T-helper 22 cell (primary cell): ENCODE results near the gene LRRC46.

Source experiments
- DNase-seq: peaks from one replicate; pipeline ENCODE4 v3.0.0-alpha.2; 2020; ENCODE audit warnings: low read depth

LRRC46 gene

DNA sequence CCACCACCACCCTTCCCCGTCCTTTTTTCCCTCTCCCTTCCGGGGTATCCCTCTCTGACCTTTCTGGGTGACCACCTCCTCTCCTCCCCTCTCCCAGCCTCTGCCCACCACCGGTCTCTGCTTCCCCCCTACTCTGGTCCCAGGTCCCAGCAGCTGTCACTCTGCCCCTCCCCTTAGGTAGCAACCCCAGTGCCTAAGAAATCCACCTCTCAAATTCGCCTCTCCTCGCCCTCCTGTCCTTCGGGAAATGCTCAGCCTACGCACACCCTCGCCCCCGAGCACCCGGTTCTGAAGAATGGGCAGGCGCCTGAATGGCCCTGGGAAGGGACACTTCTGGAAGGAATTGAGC, 20.3 kb downstream of the LRRC46 start:
- no peak for DNase-seq

- DNase-seq: no peak
Measured at GRCh38 chr17:47852113-47852949, 20.9 kb downstream of the LRRC46 start.

DNA sequence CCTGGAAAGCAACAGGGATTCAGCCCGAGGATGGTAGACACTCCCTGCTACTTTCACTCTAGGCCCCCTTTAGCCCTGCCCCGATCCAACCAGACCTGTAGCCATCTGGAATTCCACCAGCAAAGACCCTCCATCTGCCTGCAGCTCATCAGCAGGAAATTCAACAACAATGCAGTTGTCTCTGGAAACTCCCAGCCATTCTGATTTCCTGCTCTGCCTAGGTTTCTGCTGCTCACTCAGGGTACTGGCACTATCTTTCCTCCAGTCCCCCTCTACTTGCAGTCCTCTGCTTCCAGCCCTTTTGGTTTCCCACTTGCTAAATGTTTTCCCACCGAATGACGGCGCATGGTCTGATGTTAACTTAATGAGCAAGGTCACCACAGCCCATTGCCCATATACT, 22.1 kb downstream of the LRRC46 start:
- no peak for DNase-seq

GRCh38 chr17:47855737-47856136, 24.3 kb downstream of the LRRC46 start:
- no peak for DNase-seq

- DNase-seq: no peak
Measured at GRCh38 chr17:47856830-47857229, 25.4 kb downstream of the LRRC46 start.

DNA sequence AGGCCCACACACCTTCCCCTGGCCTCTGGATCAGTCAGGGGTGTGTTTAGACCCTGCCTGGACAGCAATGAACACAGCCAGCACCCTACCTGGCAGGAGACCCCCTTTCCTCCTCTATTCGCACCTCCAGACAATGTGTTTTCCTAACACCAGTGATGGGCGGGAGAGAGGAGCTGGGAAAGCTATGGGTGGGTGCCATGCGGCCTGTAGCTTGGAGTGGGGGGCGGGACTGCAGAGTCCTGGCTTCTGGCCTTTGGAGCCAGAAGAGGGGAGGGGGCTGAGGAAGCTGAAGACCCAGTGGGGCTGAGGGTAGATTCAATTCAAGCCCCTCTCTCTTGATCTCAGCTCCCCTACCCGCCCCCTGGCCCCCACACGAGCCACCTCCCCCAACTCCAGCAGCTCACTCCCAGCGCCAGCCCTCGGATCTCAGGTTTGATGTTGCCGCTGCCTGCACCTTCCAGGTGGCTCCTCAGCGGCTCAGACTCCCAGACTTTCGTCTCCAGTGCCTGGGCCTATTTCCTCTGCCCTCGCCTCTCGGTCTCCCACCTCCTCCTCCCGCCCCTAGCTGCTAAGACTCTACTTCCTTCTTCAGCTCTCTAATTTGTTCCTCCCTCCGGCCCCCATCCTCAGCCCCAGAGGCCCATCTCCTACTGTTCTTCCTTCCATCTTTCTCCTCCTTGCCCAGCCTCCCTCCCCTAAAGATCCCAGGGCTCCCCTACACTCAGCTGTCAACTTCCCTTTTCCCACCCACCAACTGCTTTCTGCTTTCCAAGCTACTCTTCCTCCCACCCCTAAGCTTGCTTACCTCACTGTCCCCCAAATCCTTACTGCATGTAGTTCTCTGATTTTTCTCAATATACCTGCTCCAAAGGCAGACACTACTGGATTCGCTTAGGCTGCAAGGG, 26.3 kb downstream of the LRRC46 start:
- no peak for DNase-seq

DNA sequence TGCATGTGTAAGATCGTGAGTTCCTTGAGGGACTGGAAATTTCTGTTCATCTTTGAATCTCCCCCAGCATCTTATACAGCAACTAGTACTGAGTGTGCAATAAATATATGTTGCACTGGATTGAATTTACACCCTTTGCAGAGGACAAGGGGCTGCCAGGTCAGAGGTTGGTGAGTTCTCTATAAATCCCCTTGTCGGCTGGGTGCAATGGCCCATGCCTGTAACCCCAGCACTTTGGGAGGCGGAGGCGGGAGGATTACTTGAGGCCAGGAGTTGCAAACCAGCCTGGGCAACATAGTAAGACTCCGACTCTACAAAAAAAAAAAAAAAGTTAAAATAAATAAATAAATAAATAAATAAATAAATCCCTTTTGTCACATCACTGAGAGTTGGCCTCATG, 28.9 kb downstream of the LRRC46 start:
- no peak for DNase-seq

GRCh38 chr17:47862621-47863440, 31.4 kb downstream of the LRRC46 start:
- DNase-seq: no peak

DNA sequence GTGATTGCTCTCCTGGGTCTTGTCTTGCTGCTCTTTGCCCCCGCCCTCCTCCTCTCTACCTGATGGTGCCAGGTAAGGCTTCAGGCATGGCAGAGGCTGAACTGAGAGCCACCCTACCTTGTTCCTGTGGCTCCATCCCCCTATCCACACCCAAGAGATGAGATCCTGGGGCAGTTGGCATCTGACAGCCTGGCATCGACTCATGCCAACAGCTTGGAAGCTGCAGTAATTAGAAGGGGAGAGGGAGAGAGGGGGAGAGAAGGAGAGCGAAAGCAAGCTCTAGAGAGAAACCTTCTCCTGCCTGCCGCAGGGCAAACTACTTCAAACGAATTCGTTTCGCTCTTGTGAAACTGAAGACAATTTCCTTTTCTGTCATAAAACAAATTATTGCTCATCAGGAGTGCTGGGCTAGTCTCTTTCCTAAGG, 33.3 kb downstream of the LRRC46 start:
- no peak for DNase-seq

DNA sequence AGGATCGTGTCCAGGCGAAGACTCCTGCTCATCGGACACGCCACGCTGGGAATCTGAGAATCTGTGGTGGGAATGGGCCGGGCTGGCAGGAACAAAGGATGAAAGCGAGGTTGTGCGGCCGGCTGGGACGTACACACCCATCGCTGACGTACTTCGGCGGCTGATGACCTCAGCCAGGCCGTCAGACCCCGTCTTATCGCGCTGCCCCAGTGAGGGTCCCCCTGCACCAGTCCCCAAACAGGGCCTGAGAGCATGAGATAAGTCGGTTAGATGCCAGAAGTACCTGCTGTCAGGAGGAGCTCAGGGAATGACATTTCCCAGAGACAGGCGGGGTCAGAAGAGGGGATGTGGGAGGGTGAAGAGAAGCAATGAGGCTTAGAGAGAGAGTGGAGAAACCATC, 35.5 kb downstream of the LRRC46 start:
- DNase-seq: no peak

GRCh38 chr17:47867813-47868533, 36.5 kb downstream of the LRRC46 start:
- no peak for DNase-seq

GRCh38 chr17:47869114-47869513, 37.6 kb downstream of the LRRC46 start:
- no peak for DNase-seq

GRCh38 chr17:47870056-47870455, 38.6 kb downstream of the LRRC46 start:
- no peak for DNase-seq

GRCh38 chr17:47871048-47871447, 39.6 kb downstream of the LRRC46 start:
- no peak for DNase-seq

DNA sequence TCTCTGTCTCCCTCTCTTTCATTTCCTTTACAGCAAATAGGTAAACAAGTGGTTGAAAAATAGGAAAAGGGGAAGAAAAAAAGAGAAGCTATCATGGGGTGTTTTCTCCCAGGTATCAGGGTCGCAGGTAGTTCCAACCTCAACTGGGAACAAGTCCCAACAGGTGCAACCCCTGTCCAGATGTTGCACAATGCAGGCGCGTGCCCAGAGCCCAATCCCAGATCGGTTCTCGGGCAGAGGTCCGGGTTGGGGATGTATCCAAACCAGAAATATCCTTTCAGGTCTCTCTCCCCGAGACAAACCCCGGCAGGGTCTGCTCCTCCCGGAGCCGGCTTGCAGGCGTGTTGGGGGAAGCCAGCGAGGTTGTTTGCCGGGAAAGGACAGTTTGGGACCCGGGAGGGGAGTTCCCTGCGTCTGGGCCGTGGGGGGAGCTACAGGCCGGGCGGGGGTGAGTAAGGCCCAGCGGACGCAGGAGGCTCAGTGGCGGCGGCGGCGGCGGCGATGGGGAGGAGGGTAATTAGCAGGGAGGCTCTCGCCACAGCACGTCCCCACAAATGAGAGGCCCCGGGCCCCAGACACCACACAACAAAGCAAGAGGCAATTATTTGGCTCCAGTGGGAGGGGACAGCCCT, 40.7 kb downstream of the LRRC46 start:
- DNase-seq: no peak

DNA sequence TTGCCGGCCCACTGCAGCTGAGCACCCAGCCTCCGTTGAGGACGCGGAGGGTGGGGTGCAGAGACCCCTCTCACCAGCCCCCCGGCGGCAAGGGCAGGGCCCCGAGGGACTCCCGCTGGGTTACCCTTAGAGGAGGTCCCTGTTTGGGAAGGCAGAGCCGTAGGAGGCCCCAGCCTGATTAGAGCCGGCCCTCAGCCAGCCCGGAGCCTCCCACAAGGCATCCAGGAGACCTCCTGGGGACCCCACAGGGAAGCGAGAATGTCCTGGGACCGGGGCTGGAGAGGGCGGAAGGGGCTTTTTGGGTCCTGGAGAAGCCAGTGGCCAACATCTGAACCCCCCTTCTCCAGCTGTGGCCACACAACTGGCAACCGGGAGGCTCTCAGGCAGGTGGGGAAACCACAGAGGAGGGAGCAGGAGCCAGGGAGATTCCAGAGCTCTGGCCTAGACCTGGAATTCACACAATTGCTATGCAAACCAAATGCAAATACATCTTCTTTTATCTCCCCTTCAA, 41.2 kb downstream of the LRRC46 start:
- DNase-seq: no peak

- no peak for DNase-seq
Measured at GRCh38 chr17:47873200-47874090, 42.0 kb downstream of the LRRC46 start.

DNA sequence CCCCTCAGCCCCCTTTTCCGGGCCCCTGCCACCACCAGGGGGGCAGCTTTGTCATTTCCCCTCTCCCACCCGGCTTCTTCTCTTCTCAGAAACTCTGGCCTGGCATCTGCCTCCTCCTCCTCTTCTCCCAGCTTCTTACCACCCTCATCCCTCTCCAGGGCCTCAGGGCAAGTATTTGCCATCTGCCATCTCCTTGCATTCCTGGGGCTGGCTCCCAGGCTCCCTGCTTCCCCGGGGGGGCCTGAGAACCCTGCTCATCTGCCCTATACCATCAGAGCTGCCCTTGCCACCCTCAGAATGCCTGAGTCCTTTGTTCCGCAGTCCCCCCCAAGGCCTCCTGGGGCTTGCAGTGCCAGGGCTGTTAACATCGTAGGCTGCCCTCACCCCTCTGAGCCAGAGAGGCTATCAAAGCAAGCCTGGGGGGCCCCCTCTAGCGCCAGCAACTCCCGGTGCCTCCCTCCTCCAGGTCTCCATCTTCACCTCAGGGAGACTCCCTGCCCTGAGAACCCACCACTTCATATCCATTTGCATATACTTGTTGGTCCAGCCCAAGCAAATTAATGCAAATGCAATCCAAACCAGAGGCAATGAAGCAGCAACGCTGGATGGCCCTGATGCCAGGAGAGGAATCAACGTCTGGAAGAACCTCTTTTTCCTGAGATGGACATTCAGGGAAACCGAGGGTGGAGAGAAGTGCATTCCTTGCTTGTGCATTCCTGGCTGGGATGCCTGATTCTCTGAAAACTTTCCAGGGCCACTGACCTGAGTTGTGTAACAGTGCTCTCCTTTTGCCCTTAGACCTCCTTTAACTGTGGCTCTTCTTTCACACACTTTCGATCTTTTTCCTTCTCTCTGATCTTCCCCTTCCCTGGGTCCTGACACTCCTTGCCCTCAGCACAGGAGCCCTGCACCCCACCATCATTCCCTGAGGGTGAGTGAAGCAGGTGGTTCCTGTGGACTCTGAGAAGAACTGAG, 43.8 kb downstream of the LRRC46 start:
- DNase-seq: no peak
